ENCODE results near the gene NOTUM. TPM values are rescaled to one million over a fixed set of nuclear protein-coding genes. Genes with fewer than 3 reads are reported as not detected.

NOTUM gene
- total RNA-seq, 1 experiment from 2014 or later: not detected

DNA sequence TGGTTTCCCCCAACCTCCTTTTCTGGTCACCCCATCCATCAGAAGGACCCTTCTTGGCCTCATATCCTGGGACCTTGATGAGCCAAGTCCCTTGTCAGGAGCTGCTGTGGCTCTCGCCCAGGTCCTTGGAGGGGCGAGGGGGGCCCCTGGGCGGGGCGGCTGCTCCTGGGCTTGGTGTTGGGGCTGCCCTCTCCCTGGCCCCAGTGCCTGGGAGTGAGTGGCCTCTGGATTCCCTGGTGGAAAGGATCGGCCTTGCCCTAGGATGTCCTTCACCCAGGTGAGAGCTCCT is 6.2 kb upstream of the NOTUM start:
- H3K36me3 Mint-ChIP-seq (ENCODE audit: insufficient read depth, unreplicated experiment): peaks cover 5% of the 10 kb centered on the region
- intact Hi-C loops (cut with micrococcal nuclease): no loop called here
- DNase-seq (ENCODE audit: unreplicated experiment): no peak
- no peaks in the 10 kb centered on the region for H3K27me3 Mint-ChIP-seq (ENCODE audit: insufficient read depth, unreplicated experiment)
- no peak overlapping the region for H3K27ac Mint-ChIP-seq (ENCODE audit: low read depth, unreplicated experiment)
- ChIA-PET POLR2A (interaction anchor here (1.7 kb wide), 1 partner anchor 13 kb away, joined by 5 read pairs; no protein-coding TSS in a partner anchor), CTCF (interaction anchor here (1.0 kb wide), 1 partner anchor 53 kb away, joined by 4 read pairs; no protein-coding TSS in a partner anchor)
- H3K4me1 Mint-ChIP-seq (ENCODE audit: insufficient read depth, unreplicated experiment): peaks cover 10% of the 10 kb centered on the region
- no TSS peak for BruUV-seq (replicated peaks)
- TF ChIP-seq, protein P1, sequence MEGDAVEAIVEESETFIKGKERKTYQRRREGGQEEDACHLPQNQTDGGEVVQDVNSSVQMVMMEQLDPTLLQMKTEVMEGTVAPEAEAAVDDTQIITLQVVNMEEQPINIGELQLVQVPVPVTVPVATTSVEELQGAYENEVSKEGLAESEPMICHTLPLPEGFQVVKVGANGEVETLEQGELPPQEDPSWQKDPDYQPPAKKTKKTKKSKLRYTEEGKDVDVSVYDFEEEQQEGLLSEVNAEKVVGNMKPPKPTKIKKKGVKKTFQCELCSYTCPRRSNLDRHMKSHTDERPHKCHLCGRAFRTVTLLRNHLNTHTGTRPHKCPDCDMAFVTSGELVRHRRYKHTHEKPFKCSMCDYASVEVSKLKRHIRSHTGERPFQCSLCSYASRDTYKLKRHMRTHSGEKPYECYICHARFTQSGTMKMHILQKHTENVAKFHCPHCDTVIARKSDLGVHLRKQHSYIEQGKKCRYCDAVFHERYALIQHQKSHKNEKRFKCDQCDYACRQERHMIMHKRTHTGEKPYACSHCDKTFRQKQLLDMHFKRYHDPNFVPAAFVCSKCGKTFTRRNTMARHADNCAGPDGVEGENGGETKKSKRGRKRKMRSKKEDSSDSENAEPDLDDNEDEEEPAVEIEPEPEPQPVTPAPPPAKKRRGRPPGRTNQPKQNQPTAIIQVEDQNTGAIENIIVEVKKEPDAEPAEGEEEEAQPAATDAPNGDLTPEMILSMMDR (IDR thresholded peaks at IDR 0.05; ENCODE audit: unreplicated experiment): no peak
- H3K4me3 Mint-ChIP-seq (ENCODE audit: unreplicated experiment): no peak overlapping the region
- no peaks in the 10 kb centered on the region for H3K9me3 Mint-ChIP-seq (ENCODE audit: unreplicated experiment)

DNA sequence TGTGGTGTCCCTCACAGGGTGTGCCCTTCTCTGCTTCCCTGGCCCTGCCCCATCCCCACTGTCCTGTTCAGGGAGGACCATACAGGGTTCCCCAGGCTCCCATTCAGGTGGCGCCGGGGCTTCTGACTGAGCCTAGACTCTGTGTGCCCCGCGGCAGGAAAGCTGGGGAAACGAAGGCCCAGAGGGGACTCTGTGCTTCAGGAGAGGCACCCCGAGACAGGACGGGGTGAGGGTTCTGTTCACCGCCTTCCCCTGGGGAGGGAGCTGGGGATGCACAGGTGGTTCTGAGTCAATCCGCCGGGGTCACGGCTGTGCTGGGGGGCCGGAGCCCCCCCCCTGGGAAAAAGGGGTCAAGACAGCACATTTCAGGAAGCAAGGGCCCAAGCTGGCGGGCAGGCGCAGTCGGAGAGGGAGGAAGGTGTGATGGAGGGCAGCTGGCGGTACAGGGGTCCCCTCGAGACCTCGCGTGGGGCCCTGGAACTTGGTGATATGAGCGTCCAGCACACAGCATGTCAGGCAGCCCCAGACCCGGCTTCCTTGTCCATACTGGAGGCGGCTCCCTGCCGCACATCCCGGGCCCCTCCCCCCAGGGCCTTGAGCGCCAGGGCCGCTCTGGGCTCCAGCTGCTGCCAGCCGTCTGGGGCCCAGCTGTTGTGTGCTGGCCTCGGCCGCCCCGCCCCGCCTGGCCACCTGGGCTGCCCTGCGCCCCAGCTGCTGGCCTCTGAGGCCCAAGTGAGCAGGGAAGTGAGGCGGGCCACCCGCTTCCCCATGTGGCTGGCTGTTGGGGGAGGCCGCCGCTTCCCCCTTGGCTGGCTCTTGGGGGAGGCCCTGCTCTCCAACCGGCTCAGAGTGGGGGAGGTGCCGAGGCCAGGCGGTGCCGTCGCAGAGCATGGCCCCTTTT is 5.6 kb upstream of the NOTUM start:
- CTCF ChIA-PET: interaction anchor here (0.6 to 1.8 kb wide), 5 partner anchors 25 to 336 kb away, joined by 3 to 8 read pairs (median 4); partner anchors contain the start of gene DCXR
- no peaks in the 10 kb centered on the region for H3K9me3 Mint-ChIP-seq (ENCODE audit: unreplicated experiment)
- H3K27ac Mint-ChIP-seq (ENCODE audit: low read depth, unreplicated experiment): no peak overlapping the region
- H3K4me3 Mint-ChIP-seq (ENCODE audit: unreplicated experiment): no peak overlapping the region
- POLR2A ChIA-PET: interaction anchor here (0.6 to 1.7 kb wide), 5 partner anchors 9 to 738 kb away, joined by 3 to 5 read pairs (median 5); partner anchors contain the start of gene ASPSCR1
- BruUV-seq (replicated peaks): no TSS peak
- peaks cover 5% of the 10 kb centered on the region for H3K36me3 Mint-ChIP-seq (ENCODE audit: insufficient read depth, unreplicated experiment)
- intact Hi-C loops (cut with micrococcal nuclease): no loop called here
- TF ChIP-seq, protein P1 (IDR thresholded peaks at IDR 0.05; ENCODE audit: unreplicated experiment): no peak
- no peak for DNase-seq (ENCODE audit: unreplicated experiment)
- H3K4me1 Mint-ChIP-seq (ENCODE audit: insufficient read depth, unreplicated experiment): peaks cover 10% of the 10 kb centered on the region
- H3K27me3 Mint-ChIP-seq (ENCODE audit: insufficient read depth, unreplicated experiment): no peaks in the 10 kb centered on the region

DNA sequence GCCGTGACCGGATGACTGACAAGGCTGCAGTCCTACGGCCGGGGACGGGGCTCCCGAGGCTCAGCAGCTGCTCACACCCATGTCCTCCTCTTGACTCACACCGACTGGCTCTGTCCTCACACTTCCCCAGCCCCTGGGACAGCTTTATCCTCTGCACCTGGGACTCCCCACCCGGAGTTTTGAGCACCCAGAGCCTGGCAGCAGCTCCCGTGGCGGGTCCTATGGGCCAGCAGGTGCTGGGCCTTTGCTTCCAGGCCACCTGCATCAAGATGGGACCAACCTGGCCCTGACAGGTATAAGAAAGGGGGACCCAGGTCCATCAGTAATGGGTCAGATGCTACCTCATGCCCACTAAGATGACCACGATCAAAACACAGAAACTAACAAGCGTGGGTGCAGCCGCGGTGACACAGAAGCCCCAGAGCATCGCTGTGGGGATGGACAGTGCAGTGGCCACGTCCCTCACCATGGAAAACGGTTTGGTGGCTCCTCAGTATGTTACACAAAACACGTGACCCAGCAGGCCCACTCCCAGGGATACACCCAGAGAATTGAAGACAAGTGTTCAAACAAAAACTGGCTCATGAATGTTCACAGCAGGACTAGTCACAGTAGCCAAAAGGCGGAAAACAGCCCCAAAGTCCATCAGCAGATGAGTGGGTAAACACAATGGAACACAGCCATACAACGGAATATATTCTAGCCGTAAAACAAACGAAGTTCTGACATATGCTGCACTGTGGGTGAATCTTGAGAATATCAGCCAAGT is 3.3 kb upstream of the NOTUM start:
- TF ChIP-seq, protein P1 (IDR thresholded peaks at IDR 0.05; ENCODE audit: unreplicated experiment): no peak
- BruUV-seq (replicated peaks): no TSS peak
- Mint-ChIP-seq H3K27ac (ENCODE audit: low read depth, unreplicated experiment) (no peak overlapping the region), H3K4me3 (ENCODE audit: unreplicated experiment) (no peak overlapping the region), H3K27me3 (ENCODE audit: insufficient read depth, unreplicated experiment) (no peaks in the 10 kb centered on the region), H3K9me3 (ENCODE audit: unreplicated experiment) (no peaks in the 10 kb centered on the region), H3K4me1 (ENCODE audit: insufficient read depth, unreplicated experiment) (peaks cover 10% of the 10 kb centered on the region), H3K36me3 (ENCODE audit: insufficient read depth, unreplicated experiment) (peaks cover 5% of the 10 kb centered on the region)
- intact Hi-C loops (cut with micrococcal nuclease): no loop called here
- DNase-seq (ENCODE audit: unreplicated experiment): no peak
- ChIA-PET POLR2A (interaction anchor here (0.6 to 0.9 kb wide), 3 partner anchors 12 to 57 kb away, joined by 3 read pairs; no protein-coding TSS in a partner anchor), CTCF (interaction anchor here (1.3 kb wide), 1 partner anchor 56 kb away, joined by 3 read pairs; no protein-coding TSS in a partner anchor)

All from MCF 10A (cell line).